H1 (cell line): ENCODE measurements around the gene ST6GALNAC3. TPM values are rescaled to one million over a fixed set of nuclear protein-coding genes. Genes with fewer than 3 reads are reported as not detected.

ENCODE experiments used
- KDM4A ChIP-seq: IDR thresholded peaks from one replicate; pipeline ENCODE4 v1.7.1; 2012; ENCODE audit warnings: low read depth, mild to moderate bottlenecking, moderate library complexity, low read length, inconsistent platforms; ENCODE audit not compliant: severe bottlenecking
- PHF8 ChIP-seq: fragments of 200-600 bp; sonication (generic); conservative IDR thresholded peaks from 2 replicates; pipeline ENCODE4 v1.7.1; 2012; ENCODE audit warnings: low read depth, mild to moderate bottlenecking, inconsistent platforms, low read length, moderate library complexity
- SRF ChIP-seq: IDR thresholded peaks from 2 replicates; pipeline ENCODE4 v1.6.1; 2011; ENCODE audit warnings: mild to moderate bottlenecking, low read depth, low read length, moderate library complexity
- polyA plus RNA-seq, 7 experiments: library from polyadenylated mRNA; depleted of rRNA in 3 of 7; stranded (reverse) in 5 of 7; unstranded in 2 of 7; fragments of >200 nt in 5 of 7; fragments of 200-250 nt in 2 of 7; gene quantifications; 1 replicate in 5 of 7; 2 replicates in 1 of 7; 4 replicates in 1 of 7; pipeline versions ENCODE4 v1.2.1 to v1.2.3, GENCODE V29; 2011 to 2013; ENCODE audit warnings: missing spikeins in 2 of 7, mixed read lengths in 2 of 7
- total RNA-seq: library from RNA; stranded (reverse); fragmentation: NEBNext Ultra II Directional; extraction: Animal tissue kit (Norgen Biotek cat#: 25700); gene quantifications from 2 replicates; pipeline ENCODE4 v1.2.1, GENCODE V29; 2021

ST6GALNAC3 gene
- total and polyA plus RNA-seq, 2 of the 8 experiments (the other 6 are each of a cell fraction or from before 2014, with no cell fraction given) = 4.9 to 19.0 TPM

DNA sequence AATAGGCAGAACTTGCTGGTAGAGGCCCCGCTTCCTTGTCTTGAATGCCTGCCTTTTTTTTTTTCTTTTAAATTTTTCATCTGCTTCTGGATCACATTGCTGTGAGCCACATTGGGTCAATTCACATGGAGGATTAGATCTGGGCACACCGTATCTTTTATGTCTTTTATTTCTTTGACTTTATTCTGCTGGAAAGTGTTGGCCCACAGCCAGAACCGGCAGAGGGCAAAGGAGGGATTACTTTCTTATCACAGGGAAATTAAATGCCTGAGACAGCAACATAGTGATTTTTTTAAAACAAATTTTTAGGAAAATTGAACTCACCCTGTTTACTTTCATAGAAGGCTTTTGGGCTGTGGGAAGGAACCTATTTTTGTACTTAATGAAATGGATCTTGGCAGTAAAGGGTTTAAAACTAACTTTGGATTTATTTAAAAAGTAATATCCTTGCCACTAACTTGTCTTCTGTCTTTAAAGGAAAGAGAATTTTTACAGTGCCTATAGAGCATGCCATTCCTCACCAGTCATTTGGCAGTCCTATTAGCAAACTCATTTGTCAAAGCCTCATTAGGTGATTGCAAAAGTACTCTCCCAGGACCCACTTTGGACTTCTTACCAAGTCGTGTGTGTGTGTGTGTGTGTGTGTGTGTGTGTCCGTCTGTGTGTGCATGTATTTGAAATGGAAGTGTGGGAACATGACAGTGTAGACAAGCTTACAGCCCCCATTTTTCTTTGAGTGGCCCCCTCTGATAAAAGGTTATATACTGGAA is 68.4 kb downstream of the ST6GALNAC3 start (continued):
- TF ChIP-seq SRF (no peak), PHF8 (no peak), KDM4A (no peak)
